Large intestine (tissue), 3 donors: ENCODE data around the gene TIAM2. TPM values are rescaled to one million over a fixed set of nuclear protein-coding genes. Genes with fewer than 3 reads are reported as not detected.
"Not testable (repeated sequence)": the region's sequence is repeated elsewhere in the genome, so short reads cannot be mapped to it uniquely, and the experiment has no call there.

Source experiments
- DNase-seq, 2 donors: peaks; one replicate each; pipeline versions ENCODE4 v3.0.0 to v3.0.0-alpha.2; 2013
- H3K27ac ChIP-seq: one replicate; pipeline ENCODE4 v1.5.1; 2013; ENCODE audit warnings: low read length
- H3K27me3 ChIP-seq: 2 replicates; pipeline ENCODE4 v1.6.1; 2013; ENCODE audit warnings: low read length; ENCODE audit not compliant: control insufficient read depth, insufficient read depth
- H3K36me3 ChIP-seq: 2 replicates; pipeline ENCODE4 v1.6.1; 2013; ENCODE audit warnings: low read length; ENCODE audit not compliant: control insufficient read depth, insufficient read depth
- H3K4me1 ChIP-seq: one replicate; pipeline ENCODE4 v1.6.1; 2013; ENCODE audit warnings: low read length; ENCODE audit not compliant: control insufficient read depth, insufficient read depth
- H3K4me3 ChIP-seq: one replicate; pipeline ENCODE4 v1.5.1; 2013; ENCODE audit warnings: low read length
- H3K9me3 ChIP-seq: one replicate; pipeline ENCODE4 v1.6.1; 2013; ENCODE audit warnings: mild to moderate bottlenecking, low read depth, low read length, moderate library complexity; ENCODE audit not compliant: control insufficient read depth
- WGBS: methylation state at CpG from one replicate; pipeline ENCODE4 v1.1.5; 2013; ENCODE audit warnings: low lambda C conversion rate; ENCODE audit not compliant: insufficient coverage; 5-methylcytosine and 5-hydroxymethylcytosine counted together
- polyA plus RNA-seq: library from polyadenylated mRNA; unstranded; fragments of 120-200 nt; gene quantifications from one replicate; pipeline ENCODE4 v1.2.1, GENCODE V29; 2013

TIAM2 gene
- polyA plus RNA-seq, 1 donor: 16.3 TPM

GRCh38 chr6:155215906-155216305 lies 220.8 kb downstream of the TIAM2 start:
- no peak for DNase-seq
- no peaks in the 10 kb centered on the region for H3K4me1 ChIP-seq
- no peak overlapping the region for H3K4me3 ChIP-seq
- H3K9me3 ChIP-seq: no peaks in the 10 kb centered on the region
- peaks cover 26% of the 10 kb centered on the region for H3K36me3 ChIP-seq
- H3K27me3 ChIP-seq: no peaks in the 10 kb centered on the region
- no peak overlapping the region for H3K27ac ChIP-seq
- WGBS: no CpG with 5 or more reads among the region's 4 CpGs

DNA sequence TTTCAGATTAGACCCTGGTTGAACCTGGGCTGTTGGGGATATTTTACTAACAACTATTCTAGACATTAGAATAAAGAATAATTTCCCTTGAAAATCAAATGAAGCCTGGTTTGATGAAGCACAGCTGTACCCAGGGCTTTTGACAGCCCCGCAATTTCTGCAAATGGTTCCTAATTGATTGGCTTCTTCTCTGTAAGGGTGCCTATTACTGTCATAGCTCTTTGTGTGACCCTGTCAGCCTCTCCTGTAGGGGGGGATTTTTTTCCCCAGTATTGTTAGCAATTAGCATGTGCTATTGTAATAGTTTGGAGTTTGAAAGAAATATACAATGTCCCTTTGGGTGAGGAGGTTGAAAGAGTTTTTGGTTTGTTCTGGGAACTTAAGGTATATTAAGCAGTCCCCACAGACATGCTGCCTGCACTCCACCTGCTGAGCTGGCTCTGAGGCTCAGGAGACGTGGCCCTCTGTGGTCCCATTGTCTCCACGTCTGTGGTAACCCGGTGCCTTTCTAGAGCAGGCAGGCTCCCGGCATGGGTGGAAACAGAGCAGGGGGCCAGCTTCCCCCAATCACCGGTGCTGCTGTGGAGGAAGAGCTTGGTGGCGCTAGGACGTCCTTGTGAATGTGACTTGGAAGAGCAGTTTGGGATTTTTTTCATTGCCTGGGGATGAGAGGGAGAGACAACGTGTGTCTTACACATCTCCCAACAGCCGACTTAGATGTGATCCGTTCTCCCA lies 221.4 kb downstream of the TIAM2 start:
- WGBS: no CpG with 5 or more reads among the region's 11 CpGs
- H3K4me3 ChIP-seq: no peak overlapping the region
- no peaks in the 10 kb centered on the region for H3K27me3 ChIP-seq
- no peak overlapping the region for H3K27ac ChIP-seq
- no peak for DNase-seq
- H3K9me3 ChIP-seq: no peaks in the 10 kb centered on the region
- peaks cover 24% of the 10 kb centered on the region for H3K36me3 ChIP-seq
- H3K4me1 ChIP-seq: no peaks in the 10 kb centered on the region

DNA sequence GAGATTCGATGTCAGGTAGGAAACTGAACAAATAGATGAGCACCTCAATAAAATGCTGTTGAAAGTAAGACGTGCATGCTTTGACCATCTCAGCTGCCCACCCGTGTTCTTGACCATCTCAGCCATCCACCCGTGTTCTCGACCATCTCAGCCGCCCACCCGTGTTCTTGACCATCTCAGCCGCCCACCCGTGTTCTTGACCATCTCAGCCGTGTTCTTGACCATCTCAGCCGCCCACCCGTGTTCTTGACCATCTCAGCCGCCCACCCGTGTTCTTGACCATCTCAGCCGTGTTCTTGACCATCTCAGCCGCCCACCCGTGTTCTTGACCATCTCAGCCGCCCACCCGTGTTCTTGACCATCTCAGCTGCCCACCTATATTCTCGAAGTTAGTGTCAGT lies 223.6 kb downstream of the TIAM2 start:
- H3K27me3 ChIP-seq, H3K9me3 ChIP-seq, H3K27ac ChIP-seq, H3K36me3 ChIP-seq, H3K4me3 ChIP-seq, DNase-seq, H3K4me1 ChIP-seq: not testable (repeated sequence)
- no CpG with 5 or more reads among the region's 20 CpGs for WGBS

GRCh38 chr6:155219299-155219698 lies 224.2 kb downstream of the TIAM2 start:
- no peaks in the 10 kb centered on the region for H3K9me3 ChIP-seq
- H3K4me1 ChIP-seq: peaks cover 6% of the 10 kb centered on the region
- WGBS: 80% methylated on average over 1 of the region's 7 CpGs
- no peaks in the 10 kb centered on the region for H3K27me3 ChIP-seq
- H3K36me3 ChIP-seq: peaks cover 8% of the 10 kb centered on the region
- H3K27ac ChIP-seq: no peak overlapping the region
- H3K4me3 ChIP-seq: no peak overlapping the region
- DNase-seq: no peak

- Histone ChIP-seq H3K4me3 (no peak overlapping the region), H3K36me3 (peaks cover 8% of the 10 kb centered on the region), H3K4me1 (peaks cover 12% of the 10 kb centered on the region), H3K27me3 (no peaks in the 10 kb centered on the region), H3K27ac (no peak overlapping the region), H3K9me3 (no peaks in the 10 kb centered on the region)
- DNase-seq: no peak
- no CpG with 5 or more reads among the region's 5 CpGs for WGBS
Measured at GRCh38 chr6:155219858-155220301, 224.8 kb downstream of the TIAM2 start.

DNA sequence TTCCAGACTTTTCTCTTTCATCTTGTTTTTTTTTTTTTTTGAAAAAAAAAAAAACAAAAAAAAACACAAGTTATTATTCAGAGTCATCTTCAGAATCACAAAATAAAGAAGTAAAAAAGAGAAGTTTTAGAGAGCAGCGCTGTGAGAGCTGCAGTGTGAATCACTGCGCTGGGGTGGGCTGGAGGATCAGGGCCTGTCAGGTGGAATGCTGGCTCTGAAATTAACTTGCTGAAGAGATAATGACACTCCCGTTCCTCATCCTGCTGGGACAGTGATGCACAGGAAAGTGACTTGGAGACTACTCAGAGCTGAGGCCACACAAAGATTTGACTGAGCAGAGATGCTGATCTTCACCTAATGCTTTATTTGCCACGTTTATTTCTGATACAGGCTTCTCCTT lies 226.0 kb downstream of the TIAM2 start:
- Histone ChIP-seq H3K4me3 (no peak overlapping the region), H3K4me1 (peaks cover 12% of the 10 kb centered on the region), H3K27me3 (no peaks in the 10 kb centered on the region), H3K9me3 (no peaks in the 10 kb centered on the region), H3K27ac (no peak overlapping the region), H3K36me3 (peaks cover 8% of the 10 kb centered on the region)
- WGBS: 80% methylated on average over 1 of the region's 4 CpGs
- DNase-seq: no peak

DNA sequence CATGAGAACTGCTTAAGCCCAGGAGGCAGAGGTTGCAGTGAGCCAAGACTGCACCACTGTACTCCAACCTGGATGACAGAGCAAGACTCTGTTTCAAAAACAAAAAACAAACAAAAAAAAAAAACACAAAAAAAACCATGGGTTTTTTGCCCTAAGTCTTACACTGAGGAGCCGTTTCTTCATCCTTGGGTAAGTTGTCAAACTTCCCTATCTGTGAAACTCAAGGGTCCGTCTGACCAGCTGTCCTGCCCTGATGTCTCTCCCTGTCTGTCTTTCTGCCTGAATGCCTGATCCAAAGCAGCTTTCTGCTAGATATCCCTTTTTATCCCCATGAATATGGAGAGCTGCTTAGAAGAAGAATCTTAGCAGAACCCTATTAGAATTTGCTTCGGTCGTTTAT lies 227.4 kb downstream of the TIAM2 start:
- WGBS: 80% methylated on average over 2 of the region's 4 CpGs
- Histone ChIP-seq H3K36me3 (peaks cover 8% of the 10 kb centered on the region), H3K27me3 (no peaks in the 10 kb centered on the region), H3K4me3 (no peak overlapping the region), H3K4me1 (peaks cover 12% of the 10 kb centered on the region), H3K9me3 (no peaks in the 10 kb centered on the region), H3K27ac (no peak overlapping the region)
- no peak for DNase-seq

DNA sequence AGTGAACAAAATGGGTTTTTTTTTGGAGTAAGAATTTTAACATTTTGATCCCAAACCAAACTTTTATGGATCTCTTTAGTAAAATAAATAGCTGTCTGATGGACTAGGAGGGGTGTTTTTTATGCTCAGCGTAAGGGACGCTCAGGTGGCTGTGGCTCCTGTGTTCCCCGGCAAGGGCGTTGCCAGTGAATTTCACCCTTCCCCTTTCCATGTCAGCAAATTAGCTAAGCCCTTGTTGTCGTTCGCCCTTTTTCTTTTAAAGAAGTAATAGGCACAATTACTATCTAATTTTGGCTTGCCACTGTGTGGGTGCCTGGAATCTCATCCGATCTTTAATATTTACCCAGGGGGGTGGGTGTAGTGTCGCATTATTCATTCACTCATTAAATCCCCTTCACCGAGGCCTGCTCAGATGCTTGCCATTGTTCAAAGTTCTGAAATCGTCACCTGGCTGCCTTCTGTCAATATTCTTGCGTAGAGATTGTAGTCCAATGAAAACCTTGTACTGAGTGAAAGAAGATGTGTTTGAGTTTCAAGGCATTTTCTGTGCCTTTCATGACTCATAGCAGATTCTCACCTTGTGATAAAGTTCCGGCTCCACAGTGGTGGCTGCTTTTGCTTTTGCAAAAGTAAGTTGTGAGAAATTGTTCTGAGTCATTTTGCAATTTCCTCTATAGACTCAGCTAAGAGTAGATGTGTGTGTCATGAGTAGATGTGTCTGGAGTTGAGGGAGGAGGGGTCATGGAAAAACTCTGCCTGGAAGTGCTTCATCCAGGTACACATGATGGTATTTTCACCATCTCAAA lies 228.7 kb downstream of the TIAM2 start:
- H3K27me3 ChIP-seq: no peaks in the 10 kb centered on the region
- peaks cover 5% of the 10 kb centered on the region for H3K36me3 ChIP-seq
- peaks cover 12% of the 10 kb centered on the region for H3K4me1 ChIP-seq
- peak overlapping the region; percentile 81 for H3K27ac ChIP-seq
- H3K9me3 ChIP-seq: no peaks in the 10 kb centered on the region
- 16% methylated on average over 3 of the region's 12 CpGs for WGBS
- H3K4me3 ChIP-seq: no peak overlapping the region
- DNase-seq: peak; percentile 64 to 88

DNA sequence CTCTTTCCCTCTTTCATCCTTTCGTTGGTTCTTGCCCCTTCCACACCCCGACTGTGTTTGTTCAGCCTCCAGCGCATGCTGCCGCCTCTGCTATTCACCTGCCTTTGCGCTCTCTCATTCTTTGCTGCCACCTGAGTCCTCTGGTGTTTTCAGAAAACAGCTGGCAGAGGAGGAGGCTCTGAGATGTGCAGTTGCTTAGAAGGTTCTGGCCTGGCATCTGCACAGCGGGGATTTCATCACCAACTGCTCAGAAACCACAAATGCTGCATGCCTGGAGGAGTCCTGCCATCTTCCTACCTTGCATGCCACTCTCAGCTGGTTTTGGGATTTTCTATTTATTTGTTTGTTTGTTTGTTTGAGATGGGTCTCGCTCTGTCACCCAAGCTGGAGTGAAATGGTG lies 229.5 kb downstream of the TIAM2 start:
- Histone ChIP-seq H3K27ac (peak overlapping the region; percentile 81), H3K36me3 (peaks cover 1% of the 10 kb centered on the region), H3K27me3 (no peaks in the 10 kb centered on the region), H3K4me3 (no peak overlapping the region), H3K4me1 (peaks cover 12% of the 10 kb centered on the region), H3K9me3 (no peaks in the 10 kb centered on the region)
- 0% methylated on average over 1 of the region's 7 CpGs for WGBS
- DNase-seq: no peak

- H3K27ac ChIP-seq: no peak overlapping the region
- peaks cover 12% of the 10 kb centered on the region for H3K4me1 ChIP-seq
- H3K36me3 ChIP-seq: peaks cover 3% of the 10 kb centered on the region
- no CpG with 5 or more reads among the region's 4 CpGs for WGBS
- DNase-seq: no peak
- H3K4me3 ChIP-seq: no peak overlapping the region
- no peaks in the 10 kb centered on the region for H3K9me3 ChIP-seq
- H3K27me3 ChIP-seq: no peaks in the 10 kb centered on the region
Measured at GRCh38 chr6:155227046-155227445, 231.9 kb downstream of the TIAM2 start.
